ENCODE results near the gene MEX3D.

MEX3D gene

DNA sequence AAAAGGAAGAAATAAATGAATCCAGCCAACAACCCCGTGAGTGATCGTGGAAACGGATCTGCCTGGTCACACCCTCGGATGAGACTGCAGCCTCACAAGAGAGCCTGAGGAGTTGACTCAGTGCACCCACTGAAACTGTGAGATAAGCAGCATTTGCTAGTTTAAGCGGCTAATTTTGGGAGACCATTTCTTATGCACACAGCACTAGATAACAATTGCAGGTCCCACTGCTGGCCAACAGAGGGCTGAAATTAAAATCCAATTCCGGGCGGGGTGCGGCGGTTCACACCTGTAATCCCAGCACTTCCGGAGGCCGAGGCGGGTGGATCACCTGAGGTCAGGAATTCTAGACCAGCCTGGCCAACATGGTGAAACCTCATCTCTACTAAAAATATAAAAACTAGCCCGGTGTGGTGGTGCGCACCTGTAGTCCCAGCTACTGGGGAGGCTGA is 33.5 kb upstream of the MEX3D start:
- TF ChIP-seq EZH2 (IDR thresholded peaks at IDR 0.05; ENCODE audit: borderline replicate concordance, low read depth, low read length, severe bottlenecking): no peak
- TF ChIP-seq, protein P1, sequence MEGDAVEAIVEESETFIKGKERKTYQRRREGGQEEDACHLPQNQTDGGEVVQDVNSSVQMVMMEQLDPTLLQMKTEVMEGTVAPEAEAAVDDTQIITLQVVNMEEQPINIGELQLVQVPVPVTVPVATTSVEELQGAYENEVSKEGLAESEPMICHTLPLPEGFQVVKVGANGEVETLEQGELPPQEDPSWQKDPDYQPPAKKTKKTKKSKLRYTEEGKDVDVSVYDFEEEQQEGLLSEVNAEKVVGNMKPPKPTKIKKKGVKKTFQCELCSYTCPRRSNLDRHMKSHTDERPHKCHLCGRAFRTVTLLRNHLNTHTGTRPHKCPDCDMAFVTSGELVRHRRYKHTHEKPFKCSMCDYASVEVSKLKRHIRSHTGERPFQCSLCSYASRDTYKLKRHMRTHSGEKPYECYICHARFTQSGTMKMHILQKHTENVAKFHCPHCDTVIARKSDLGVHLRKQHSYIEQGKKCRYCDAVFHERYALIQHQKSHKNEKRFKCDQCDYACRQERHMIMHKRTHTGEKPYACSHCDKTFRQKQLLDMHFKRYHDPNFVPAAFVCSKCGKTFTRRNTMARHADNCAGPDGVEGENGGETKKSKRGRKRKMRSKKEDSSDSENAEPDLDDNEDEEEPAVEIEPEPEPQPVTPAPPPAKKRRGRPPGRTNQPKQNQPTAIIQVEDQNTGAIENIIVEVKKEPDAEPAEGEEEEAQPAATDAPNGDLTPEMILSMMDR (IDR thresholded peaks at IDR 0.05; ENCODE audit: borderline replicate concordance, extremely low read depth, low read length, poor library complexity, severe bottlenecking): peak; percentile 37
- peaks cover 59% of the 10 kb centered on the region for H3K36me3 ChIP-seq (ENCODE audit: insufficient read depth, low read length)
- H3K27ac ChIP-seq (ENCODE audit: low read length): no peak overlapping the region
- peaks cover 34% of the 10 kb centered on the region for H3K4me1 ChIP-seq (ENCODE audit: insufficient read depth, low read length)
- H3K9me3 ChIP-seq (ENCODE audit: insufficient read depth, low read length, severe bottlenecking): no peaks in the 10 kb centered on the region
- no peak overlapping the region for H3K9ac ChIP-seq (ENCODE audit: low read depth, low read length)
- no peak for DNase-seq
- no peak overlapping the region for H3K4me2 ChIP-seq (ENCODE audit: insufficient read depth, low read length)
- H4K20me1 ChIP-seq (ENCODE audit: insufficient read depth, low read length): peaks cover 56% of the 10 kb centered on the region
- H3K4me3 ChIP-seq (ENCODE audit: low read depth in 1 of 2, low read length in 2 of 2): no peak overlapping the region
- no peak for ATAC-seq (ENCODE audit: insufficient read depth, low read depth)
- H3K79me2 ChIP-seq (ENCODE audit: insufficient read depth, low read length): peaks cover 74% of the 10 kb centered on the region
- H2AFZ ChIP-seq (ENCODE audit: low read depth, low read length): no peak overlapping the region
- no peaks in the 10 kb centered on the region for H3K27me3 ChIP-seq (ENCODE audit: insufficient read depth, low read length, poor library complexity)

DNA sequence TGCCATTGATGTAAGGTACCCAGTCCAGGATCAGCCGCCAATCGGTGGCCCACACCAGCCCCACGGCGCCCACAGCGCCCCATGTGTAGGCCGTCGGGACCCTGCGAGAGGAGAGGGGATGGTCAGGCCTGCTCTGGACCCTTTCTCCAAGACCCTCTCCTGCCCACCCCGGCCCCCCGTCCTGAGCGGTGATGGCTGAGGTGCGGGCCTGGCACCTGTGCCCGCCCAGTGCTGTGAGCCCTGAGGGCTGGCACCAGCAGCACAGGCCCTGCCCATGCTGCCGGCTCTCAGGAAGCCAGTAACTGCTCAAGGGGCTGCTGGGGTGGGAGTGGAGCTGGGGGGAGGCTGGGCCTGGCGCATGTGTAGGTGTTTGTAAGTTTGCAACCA is 31.3 kb upstream of the MEX3D start:
- H3K36me3 ChIP-seq (ENCODE audit: insufficient read depth, low read length): peaks cover 64% of the 10 kb centered on the region
- DNase-seq: no peak
- H3K79me2 ChIP-seq (ENCODE audit: insufficient read depth, low read length): peaks cover 70% of the 10 kb centered on the region
- TF ChIP-seq, protein P1 (IDR thresholded peaks at IDR 0.05; ENCODE audit: borderline replicate concordance, extremely low read depth, low read length, poor library complexity, severe bottlenecking): no peak
- no peak for TF ChIP-seq EZH2 (IDR thresholded peaks at IDR 0.05; ENCODE audit: borderline replicate concordance, low read depth, low read length, severe bottlenecking)
- H3K4me2 ChIP-seq (ENCODE audit: insufficient read depth, low read length): no peak overlapping the region
- no peak overlapping the region for H2AFZ ChIP-seq (ENCODE audit: low read depth, low read length)
- no peak overlapping the region for H3K4me3 ChIP-seq (ENCODE audit: low read depth in 1 of 2, low read length in 2 of 2)
- no peaks in the 10 kb centered on the region for H3K27me3 ChIP-seq (ENCODE audit: insufficient read depth, low read length, poor library complexity)
- no peak overlapping the region for H3K27ac ChIP-seq (ENCODE audit: low read length)
- no peak; the same call in 2 of the 3 replicates for ATAC-seq (ENCODE audit: insufficient read depth, low read depth)
- peaks cover 19% of the 10 kb centered on the region for H3K4me1 ChIP-seq (ENCODE audit: insufficient read depth, low read length)
- no peaks in the 10 kb centered on the region for H3K9me3 ChIP-seq (ENCODE audit: insufficient read depth, low read length, severe bottlenecking)
- peaks cover 51% of the 10 kb centered on the region for H4K20me1 ChIP-seq (ENCODE audit: insufficient read depth, low read length)
- H3K9ac ChIP-seq (ENCODE audit: low read depth, low read length): no peak overlapping the region

DNA sequence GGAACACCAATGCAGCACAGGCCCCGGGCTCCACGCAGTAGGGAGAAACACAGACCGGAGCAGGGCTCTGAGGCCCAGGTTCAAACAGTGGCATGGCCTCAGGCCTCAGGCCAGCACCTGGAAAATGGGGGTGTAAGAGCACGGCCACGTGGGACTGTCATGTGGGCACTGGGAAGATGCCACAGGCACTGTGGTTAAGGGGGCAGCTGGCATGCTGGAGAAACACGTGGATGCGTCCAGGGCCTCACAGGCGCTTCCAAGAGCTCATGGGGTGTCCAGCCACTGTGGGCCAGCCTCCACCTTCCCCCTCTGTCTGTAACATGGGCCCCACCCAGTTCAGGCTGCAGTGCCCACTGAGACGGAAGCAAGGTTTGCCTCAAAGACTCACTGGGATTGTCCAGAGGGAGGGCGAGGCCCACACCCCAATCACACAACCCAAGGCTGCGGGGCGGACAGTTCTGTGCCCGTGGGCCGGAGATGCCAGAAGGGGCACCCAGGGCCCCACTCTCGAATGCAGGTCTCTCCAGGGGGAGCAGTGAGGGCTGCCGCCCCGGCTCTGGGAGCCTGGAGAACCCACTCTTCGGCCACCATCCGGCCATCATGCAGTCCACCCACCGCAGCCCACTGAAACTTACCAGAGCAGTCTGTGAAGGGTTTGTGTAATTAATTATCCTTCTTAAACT is 30.8 kb upstream of the MEX3D start:
- Histone ChIP-seq H2AFZ (ENCODE audit: low read depth, low read length) (no peak overlapping the region), H3K4me3 (ENCODE audit: low read depth in 1 of 2, low read length in 2 of 2) (no peak overlapping the region), H3K79me2 (ENCODE audit: insufficient read depth, low read length) (peaks cover 65% of the 10 kb centered on the region), H3K36me3 (ENCODE audit: insufficient read depth, low read length) (peaks cover 66% of the 10 kb centered on the region), H3K9ac (ENCODE audit: low read depth, low read length) (no peak overlapping the region), H3K9me3 (ENCODE audit: insufficient read depth, low read length, severe bottlenecking) (no peaks in the 10 kb centered on the region), H4K20me1 (ENCODE audit: insufficient read depth, low read length) (peaks cover 47% of the 10 kb centered on the region), H3K27me3 (ENCODE audit: insufficient read depth, low read length, poor library complexity) (no peaks in the 10 kb centered on the region), H3K27ac (ENCODE audit: low read length) (no peak overlapping the region), H3K4me1 (ENCODE audit: insufficient read depth, low read length) (peaks cover 14% of the 10 kb centered on the region), H3K4me2 (ENCODE audit: insufficient read depth, low read length) (no peak overlapping the region)
- no peak for ATAC-seq (ENCODE audit: insufficient read depth, low read depth)
- DNase-seq: no peak
- TF ChIP-seq, protein P1 (IDR thresholded peaks at IDR 0.05; ENCODE audit: borderline replicate concordance, extremely low read depth, low read length, poor library complexity, severe bottlenecking): no peak
- TF ChIP-seq EZH2 (IDR thresholded peaks at IDR 0.05; ENCODE audit: borderline replicate concordance, low read depth, low read length, severe bottlenecking): no peak
